WI38 (cell line): ENCODE measurements around the gene DNAJB6.

Experiments
- H3K4me3 ChIP-seq: 2 replicates; pipeline ENCODE4 v1.5.1; 2011; ENCODE audit warnings: low read depth, mild to moderate bottlenecking, control low read depth, low read length
- CTCF ChIP-seq: IDR thresholded peaks from 2 replicates; pipeline ENCODE4 v1.5.1; 2012; ENCODE audit warnings: low read depth, mild to moderate bottlenecking, control low read depth, low read length

The DNAJB6 gene

GRCh38 chr7:157412021-157412443, 75.2 kb downstream of the DNAJB6 start:
- no peak for TF ChIP-seq CTCF
- H3K4me3 ChIP-seq, result no peak overlapping the region

GRCh38 chr7:157412491-157413180, 75.8 kb downstream of the DNAJB6 start:
- no peak overlapping the region for H3K4me3 ChIP-seq
- no peak for TF ChIP-seq CTCF

- TF ChIP-seq CTCF, result no peak
- H3K4me3 ChIP-seq, result no peak overlapping the region
Measured at GRCh38 chr7:157413881-157414701, 77.3 kb downstream of the DNAJB6 start.

- H3K4me3 ChIP-seq, result no peak overlapping the region
- TF ChIP-seq CTCF, result no peak
Measured at GRCh38 chr7:157414702-157415096, 77.9 kb downstream of the DNAJB6 start.

GRCh38 chr7:157415486-157415885, 78.7 kb downstream of the DNAJB6 start:
- H3K4me3 ChIP-seq, result no peak overlapping the region
- no peak for TF ChIP-seq CTCF

- no peak for TF ChIP-seq CTCF
- H3K4me3 ChIP-seq, result no peak overlapping the region
Measured at GRCh38 chr7:157416011-157416410, 79.2 kb downstream of the DNAJB6 start.
